Mesenchymal stem cell (in vitro differentiated cells and primary cell): Measurements from ENCODE around the gene RBM20.

Experiments
- DNase-seq: peaks from one replicate; pipeline ENCODE4 v3.0.0-alpha.2; 2013
- H2AFZ ChIP-seq: one replicate; pipeline ENCODE4 v1.6.1; 2013; ENCODE audit warnings: low read depth, mild to moderate bottlenecking, control low read depth, inconsistent platforms, low read length, moderate library complexity
- H2AK5ac ChIP-seq: 2 replicates; pipeline ENCODE4 v1.6.1; 2013; ENCODE audit warnings: low read length, moderate library complexity, mild to moderate bottlenecking, inconsistent platforms; ENCODE audit not compliant: severe bottlenecking
- H2BK120ac ChIP-seq: one replicate; pipeline ENCODE4 v1.6.1; 2013; ENCODE audit warnings: low read depth, mild to moderate bottlenecking, inconsistent platforms, low read length, moderate library complexity
- H2BK12ac ChIP-seq, 2 experiments: one replicate each; pipeline ENCODE4 v1.6.1; 2013; ENCODE audit warnings: inconsistent platforms in 2 of 2, low read length in 2 of 2, mild to moderate bottlenecking in 2 of 2, moderate library complexity in 2 of 2, control low read depth in 1 of 2
- H2BK15ac ChIP-seq: one replicate; pipeline ENCODE4 v1.6.1; 2013; ENCODE audit warnings: mild to moderate bottlenecking, low read depth, inconsistent platforms; ENCODE audit not compliant: poor library complexity, severe bottlenecking
- H2BK5ac ChIP-seq: 2 replicates; pipeline ENCODE4 v1.6.1; 2013; ENCODE audit warnings: low read depth, mild to moderate bottlenecking, low read length, control low read depth, inconsistent platforms; ENCODE audit not compliant: poor library complexity, severe bottlenecking
- H3K14ac ChIP-seq, 2 experiments: one replicate each; pipeline ENCODE4 v1.6.1; 2013; ENCODE audit warnings: inconsistent platforms in 2 of 2, low read length in 2 of 2, control low read depth in 1 of 2, mild to moderate bottlenecking in 1 of 2, moderate library complexity in 1 of 2
- H3K18ac ChIP-seq, 2 experiments: one replicate each; pipeline ENCODE4 v1.6.1; 2013; ENCODE audit warnings: inconsistent platforms in 2 of 2, low read length in 2 of 2, control low read depth in 1 of 2, low read depth in 1 of 2, mild to moderate bottlenecking in 1 of 2
- H3K23ac ChIP-seq, 2 experiments: one replicate each; pipeline ENCODE4 v1.6.1; 2013; ENCODE audit warnings: inconsistent platforms in 2 of 2, low read length in 2 of 2, mild to moderate bottlenecking in 2 of 2, moderate library complexity in 2 of 2, control low read depth in 1 of 2
- H3K27ac ChIP-seq: 2 replicates; pipeline ENCODE4 v1.5.1; 2013; ENCODE audit warnings: mild to moderate bottlenecking, moderate library complexity, low read length, control low read depth, inconsistent platforms; ENCODE audit not compliant: poor library complexity, severe bottlenecking
- H3K27me3 ChIP-seq, 2 experiments: 2 replicates each; pipeline versions ENCODE4 v1.6.1 to v1.7.0; 2013; ENCODE audit warnings: low read length in 2 of 2, mild to moderate bottlenecking in 2 of 2, moderate library complexity in 2 of 2, control low read depth in 1 of 2, inconsistent platforms in 1 of 2; ENCODE audit not compliant: control insufficient read depth in 1 of 2, insufficient read depth in 1 of 2
- H3K36me3 ChIP-seq, 2 experiments: 2 replicates each; pipeline versions ENCODE4 v1.6.1 to v1.7.0; 2013; ENCODE audit warnings: low read length in 2 of 2, control low read depth in 1 of 2, inconsistent platforms in 1 of 2, low read depth in 1 of 2, mild to moderate bottlenecking in 1 of 2; ENCODE audit not compliant: insufficient read depth in 2 of 2, control insufficient read depth in 1 of 2
- H3K4ac ChIP-seq, 2 experiments: one replicate each; pipeline ENCODE4 v1.6.1; 2013; ENCODE audit warnings: inconsistent platforms in 2 of 2, low read length in 2 of 2, mild to moderate bottlenecking in 2 of 2, moderate library complexity in 2 of 2, control low read depth in 1 of 2, low read depth in 1 of 2
- H3K4me1 ChIP-seq: 2 replicates; pipeline ENCODE4 v1.6.1; 2013; ENCODE audit warnings: low read depth, low read length, control low read depth; ENCODE audit not compliant: control insufficient read depth, insufficient read depth
- H3K4me2 ChIP-seq: 2 replicates; pipeline ENCODE4 v1.6.1; 2013; ENCODE audit warnings: low read length, mild to moderate bottlenecking, inconsistent platforms; ENCODE audit not compliant: poor library complexity, severe bottlenecking
- H3K4me3 ChIP-seq, 2 experiments: 2 replicates each; pipeline versions ENCODE4 v1.5.1 to v1.7.0; 2013; ENCODE audit warnings: low read length in 2 of 2, mild to moderate bottlenecking in 2 of 2, control low read depth in 1 of 2, low read depth in 1 of 2; ENCODE audit not compliant: insufficient read depth in 1 of 2
- H3K79me1 ChIP-seq: replicated peaks from 2 replicates; pipeline ENCODE4 v1.6.1; 2013; ENCODE audit warnings: mild to moderate bottlenecking, control low read depth, low read length, inconsistent platforms; ENCODE audit not compliant: poor library complexity, severe bottlenecking
- H3K9ac ChIP-seq: 2 replicates; pipeline ENCODE4 v1.7.0; 2013; ENCODE audit warnings: mild to moderate bottlenecking, low read length, moderate library complexity
- H3K9me3 ChIP-seq: 2 replicates; pipeline ENCODE4 v1.7.0; 2013; ENCODE audit warnings: mild to moderate bottlenecking, low read length; ENCODE audit not compliant: control insufficient read depth
- H4K8ac ChIP-seq: one replicate; pipeline ENCODE4 v1.6.1; 2013; ENCODE audit warnings: inconsistent platforms, mild to moderate bottlenecking, low read length, moderate library complexity
- H4K91ac ChIP-seq: one replicate; pipeline ENCODE4 v1.6.1; 2013; ENCODE audit warnings: mild to moderate bottlenecking, low read length, inconsistent platforms
- WGBS: methylation state at CpG from one replicate; pipeline ENCODE4 v1.1.7; 2013; ENCODE audit warnings: mixed read lengths; 5-methylcytosine and 5-hydroxymethylcytosine counted together

Gene RBM20

DNA sequence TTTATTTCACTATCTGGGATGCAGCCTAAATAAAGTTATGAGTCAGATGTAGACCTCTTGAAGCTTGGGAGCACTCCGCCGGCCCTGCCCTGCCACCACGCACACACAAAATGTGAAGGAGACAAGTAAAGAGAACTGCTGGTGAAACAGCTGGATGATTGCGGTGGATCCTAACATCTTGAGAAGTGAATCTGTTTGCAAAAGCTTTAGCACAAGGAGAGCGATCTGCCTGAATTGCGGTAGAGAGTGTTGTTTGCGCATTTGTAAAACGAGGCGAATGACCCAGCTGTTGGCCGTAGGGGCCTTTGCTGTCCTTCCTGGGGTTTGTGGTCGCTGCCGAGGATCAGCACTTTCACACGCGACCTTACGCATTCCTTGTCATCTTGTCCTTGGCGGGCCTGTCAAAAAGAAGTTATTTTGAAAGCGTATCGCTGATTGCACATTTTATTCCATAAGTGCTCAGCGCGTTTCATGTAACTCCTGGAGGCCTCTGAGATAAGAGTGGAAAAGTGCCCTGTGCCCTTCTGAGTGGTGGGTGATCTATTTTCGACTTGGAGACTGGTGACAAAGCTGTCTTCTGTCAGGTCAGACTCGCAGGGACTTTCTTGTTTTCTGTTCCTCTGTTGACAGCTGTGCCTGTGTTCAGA lies 40.8 kb downstream of the RBM20 start:
- Histone ChIP-seq H2BK15ac (no peak overlapping the region), H3K9ac (no peak overlapping the region), H2BK5ac (no peak overlapping the region), H3K4me2 (no peak overlapping the region), H3K79me1 (no peaks in the 10 kb centered on the region), H2AK5ac (peak overlapping the region; percentile 17), H4K91ac (no peak overlapping the region), H3K4me1 (peaks cover 9% of the 10 kb centered on the region), H3K18ac (no peak overlapping the region), H3K14ac (no peak overlapping the region), H3K27me3 (peaks cover 0 to 45% of the 10 kb centered on the region in 2 experiments), H3K27ac (no peak overlapping the region), H3K4ac (no peak overlapping the region), H3K4me3 (no peak overlapping the region), H4K8ac (no peak overlapping the region), H2AFZ (no peak overlapping the region), H3K23ac (no peak overlapping the region), H3K9me3 (no peaks in the 10 kb centered on the region), H2BK12ac (no peak overlapping the region), H3K36me3 (no peaks in the 10 kb centered on the region), H2BK120ac (no peak overlapping the region)
- WGBS, result 73% methylated on average over 22 of the region's 22 CpGs
- DNase-seq, result peak; percentile 70

DNA sequence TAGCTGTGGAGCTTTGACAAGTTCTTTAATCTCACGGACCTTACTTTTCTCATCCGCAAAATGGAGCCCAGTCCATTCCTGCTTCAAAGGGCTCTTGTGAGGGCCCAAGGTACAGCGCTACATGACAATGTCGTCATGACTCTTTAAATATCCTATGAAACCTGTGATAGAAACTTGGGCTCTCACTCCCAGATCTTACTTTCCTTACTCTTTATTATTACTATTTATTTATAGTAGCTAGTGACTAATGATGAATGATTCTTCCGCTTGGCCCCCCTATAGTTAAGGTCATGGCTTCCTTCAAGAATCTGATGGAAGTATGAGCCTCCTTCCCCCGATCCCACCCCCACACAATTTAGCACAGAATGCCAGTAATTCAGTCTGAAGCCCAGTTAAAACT lies 41.9 kb downstream of the RBM20 start:
- H3K23ac ChIP-seq, result no peak overlapping the region

DNA sequence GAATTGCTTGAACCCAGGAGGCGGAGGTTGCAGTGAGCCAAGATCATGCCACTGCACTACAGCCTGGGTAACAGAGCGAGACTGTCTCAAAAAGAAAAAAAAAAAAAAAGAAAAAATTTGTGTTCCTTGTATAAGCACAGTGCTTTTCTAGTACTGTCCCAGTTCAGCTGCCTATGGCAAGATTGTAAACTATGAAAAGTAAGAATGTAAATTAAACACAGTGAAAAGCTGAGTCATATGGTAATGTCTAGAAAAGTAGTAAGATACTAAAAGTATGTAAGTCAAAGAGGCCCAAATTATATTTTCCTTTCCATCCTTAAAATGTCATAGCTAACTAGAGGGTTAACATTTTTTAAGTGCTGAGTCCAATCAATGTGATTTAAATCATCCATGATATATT lies 42.8 kb downstream of the RBM20 start:
- WGBS, result 89% methylated on average over 1 of the region's 2 CpGs

More for the DNA sequence above, 41.9 kb downstream of the RBM20 start:
- Histone ChIP-seq H3K27me3 (peaks cover 0 to 37% of the 10 kb centered on the region in 2 experiments), H2BK120ac (no peak overlapping the region), H3K18ac (no peak overlapping the region), H2BK12ac (no peak overlapping the region), H2AK5ac (no peak overlapping the region), H3K27ac (no peak overlapping the region), H3K36me3 (no peaks in the 10 kb centered on the region), H3K14ac (no peak overlapping the region), H2BK5ac (no peak overlapping the region), H3K4me1 (peaks cover 3% of the 10 kb centered on the region), H3K9me3 (no peaks in the 10 kb centered on the region), H3K4me2 (no peak overlapping the region), H3K4ac (no peak overlapping the region), H2AFZ (no peak overlapping the region), H3K9ac (no peak overlapping the region), H2BK15ac (no peak overlapping the region), H4K8ac (no peak overlapping the region), H4K91ac (no peak overlapping the region), H3K4me3 (no peak overlapping the region), H3K79me1 (no peaks in the 10 kb centered on the region)
- WGBS, result 88% methylated on average over 6 of the region's 6 CpGs
- DNase-seq, result no peak

DNA sequence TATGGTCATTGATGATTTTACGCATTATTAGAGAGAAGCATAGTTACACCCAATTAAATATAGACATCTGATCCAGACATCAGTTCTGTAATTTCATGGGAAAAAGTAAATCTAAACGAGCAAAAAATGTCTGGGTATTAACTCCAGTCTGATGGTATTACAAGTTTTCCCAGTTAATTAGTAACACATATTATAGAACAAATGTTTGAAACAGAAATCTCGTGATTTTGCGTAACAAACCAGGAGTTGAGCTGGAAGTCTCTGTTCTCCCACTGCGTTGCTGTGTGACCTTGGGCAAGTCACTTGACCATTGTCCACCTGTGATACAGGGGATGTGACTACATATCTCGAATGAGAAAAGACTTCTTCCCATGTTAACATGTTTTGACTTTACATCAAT lies 43.3 kb downstream of the RBM20 start:
- Histone ChIP-seq H3K23ac (no peak overlapping the region), H3K4me1 (peaks cover 3% of the 10 kb centered on the region), H2AFZ (no peak overlapping the region), H2BK12ac (no peak overlapping the region), H2BK15ac (no peak overlapping the region), H3K4ac (no peak overlapping the region), H3K27ac (no peak overlapping the region), H3K36me3 (no peaks in the 10 kb centered on the region), H3K4me2 (no peak overlapping the region), H3K4me3 (no peak overlapping the region), H2AK5ac (no peak overlapping the region), H4K91ac (no peak overlapping the region), H3K9me3 (peaks cover 8% of the 10 kb centered on the region), H4K8ac (no peak overlapping the region), H3K18ac (no peak overlapping the region), H3K79me1 (no peaks in the 10 kb centered on the region), H3K27me3 (peaks cover 0 to 30% of the 10 kb centered on the region in 2 experiments), H3K9ac (no peak overlapping the region), H3K14ac (no peak overlapping the region), H2BK120ac (no peak overlapping the region), H2BK5ac (no peak overlapping the region)
- 98% methylated on average over 4 of the region's 6 CpGs for WGBS
- no peak for DNase-seq

More for the DNA sequence above, 42.8 kb downstream of the RBM20 start:
- no peak overlapping the region for H3K14ac ChIP-seq
- H4K8ac ChIP-seq, result no peak overlapping the region
- no peak overlapping the region for H2BK15ac ChIP-seq
- H3K18ac ChIP-seq, result no peak overlapping the region
- H3K4me3 ChIP-seq, result no peak overlapping the region
- no peak overlapping the region for H3K27ac ChIP-seq
- H3K4me2 ChIP-seq, result no peak overlapping the region
- no peak overlapping the region for H3K9ac ChIP-seq
- no peaks in the 10 kb centered on the region for H3K36me3 ChIP-seq
- peaks cover 5% of the 10 kb centered on the region for H3K9me3 ChIP-seq
- peaks cover 3% of the 10 kb centered on the region for H3K4me1 ChIP-seq
- H3K27me3 ChIP-seq, result peaks cover 0 to 31% of the 10 kb centered on the region in 2 experiments
- H3K23ac ChIP-seq, result no peak overlapping the region
- peak; percentile 43 for DNase-seq
- H2BK120ac ChIP-seq, result no peak overlapping the region
- H2AFZ ChIP-seq, result no peak overlapping the region
- no peak overlapping the region for H2AK5ac ChIP-seq
- H2BK5ac ChIP-seq, result no peak overlapping the region
- no peak overlapping the region for H3K4ac ChIP-seq
- no peak overlapping the region for H2BK12ac ChIP-seq
- no peaks in the 10 kb centered on the region for H3K79me1 ChIP-seq
- no peak overlapping the region for H4K91ac ChIP-seq
